ENCODE results near the gene PDLIM3. TPM values are rescaled to one million over a fixed set of nuclear protein-coding genes. Genes with fewer than 3 reads are reported as not detected.

The PDLIM3 gene
- total and polyA plus RNA-seq, 3 donors from 2014 or later: 29.8 to 66.4 (median 41.6) TPM

- WGBS, 2 donors: 38 to 43% methylated on average over 10 of the region's 10 CpGs
- Histone ChIP-seq H3K27ac (peak overlapping the region; percentile 80 to 87), H3K4me1 (no peaks in the 10 kb centered on the region), H3K9me3 (no peaks in the 10 kb centered on the region), H3K36me3 (ENCODE audit: low read depth, missing control alignments) (no peaks in the 10 kb centered on the region), H3K27me3 (no peaks in the 10 kb centered on the region), H3K4me3 (peak overlapping the region; percentile 82 to 93)
- DNase-seq: no peak
- intact Hi-C loops (cut with DNase I; ENCODE audit: low total_unique reads): loop anchor here (10.0 kb wide), 1 partner anchor 123 kb away; no protein-coding TSS in a partner anchor
- no peak for TF ChIP-seq POLR2A (IDR thresholded peaks at IDR 0.05)
- no peak for TF ChIP-seq CTCF (IDR thresholded peaks at IDR 0.05)
Measured at GRCh38 chr4:185472103-185472542, 63.2 kb downstream of the PDLIM3 start.

GRCh38 chr4:185471235-185472102, 63.8 kb downstream of the PDLIM3 start, which contains the start of gene CCDC110:
CCDC110 (minus strand) TSS chr4:185471733; CDS start chr4:185471683, 50 bp downstream.
- Histone ChIP-seq H3K4me1 (no peaks in the 10 kb centered on the region), H3K27me3 (no peaks in the 10 kb centered on the region), H3K36me3 (ENCODE audit: low read depth, missing control alignments) (no peaks in the 10 kb centered on the region), H3K9me3 (no peaks in the 10 kb centered on the region), H3K27ac (peak within 1 kb of the TSS; percentile 80 to 87), H3K4me3 (peak within 1 kb of the TSS; percentile 82 to 93)
- TF ChIP-seq POLR2A (IDR thresholded peaks at IDR 0.05) (no peak), CTCF (IDR thresholded peaks at IDR 0.05) (peak; percentile 61 to 77 (median 69))
- WGBS, 2 donors: 0 to 1% methylated on average over 18 to 75 of the region's 93 CpGs
- peak; percentile 96 for DNase-seq
- intact Hi-C loops (cut with DNase I; ENCODE audit: low total_unique reads): loop anchor here (10.0 kb wide), 1 partner anchor 123 kb away; no protein-coding TSS in a partner anchor

DNA sequence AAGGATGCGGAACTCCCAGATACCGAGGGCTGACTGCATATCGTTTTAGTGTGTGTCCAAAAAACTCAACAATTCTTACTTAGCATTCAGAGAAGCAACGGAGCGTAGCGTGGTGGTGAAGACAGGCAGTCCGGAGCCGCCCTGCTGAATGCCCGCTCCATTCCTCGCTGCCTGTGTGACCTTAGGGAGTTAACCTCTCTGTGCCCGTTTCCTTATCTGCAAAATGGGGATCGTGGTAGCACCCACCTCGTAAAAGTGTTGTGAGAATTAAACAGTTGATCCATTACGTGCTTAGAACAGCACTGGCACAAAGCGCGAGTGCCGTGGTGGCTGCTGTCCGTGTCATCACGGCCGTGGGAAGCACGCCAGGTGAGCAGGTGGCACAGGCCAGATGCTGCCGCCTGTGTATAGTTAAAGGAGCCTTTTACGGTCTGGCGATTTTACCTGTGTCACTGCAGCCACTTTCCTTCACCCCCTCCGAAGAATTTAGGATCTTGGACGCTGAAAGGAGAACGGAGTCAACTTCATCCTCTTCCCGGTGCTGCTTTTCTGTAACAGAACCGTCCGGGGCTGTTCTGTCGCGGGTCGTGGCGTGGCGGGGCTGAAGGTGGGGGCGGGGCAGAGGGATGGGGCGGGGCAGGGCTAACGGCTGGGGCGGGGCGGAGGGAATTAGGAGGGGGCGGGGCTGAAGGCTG, 64.7 kb downstream of the PDLIM3 start:
- H3K4me1 ChIP-seq: no peaks in the 10 kb centered on the region
- 0 to 2% methylated on average over 24 to 30 of the region's 41 CpGs for WGBS, 2 donors
- H3K4me3 ChIP-seq: peak overlapping the region; percentile 58 to 64
- H3K9me3 ChIP-seq: no peaks in the 10 kb centered on the region
- intact Hi-C loops (cut with DNase I; ENCODE audit: low total_unique reads): loop anchor here (10.0 kb wide), 1 partner anchor 124 kb away; no protein-coding TSS in a partner anchor
- H3K27me3 ChIP-seq: no peaks in the 10 kb centered on the region
- H3K36me3 ChIP-seq (ENCODE audit: low read depth, missing control alignments): no peaks in the 10 kb centered on the region
- TF ChIP-seq POLR2A (IDR thresholded peaks at IDR 0.05) (no peak), CTCF (IDR thresholded peaks at IDR 0.05) (no peak)
- peak; percentile 61 for DNase-seq
- peak overlapping the region; percentile 65 to 75 for H3K27ac ChIP-seq

- Histone ChIP-seq H3K27me3 (no peaks in the 10 kb centered on the region), H3K4me3 (no peak overlapping the region), H3K36me3 (ENCODE audit: low read depth, missing control alignments) (no peaks in the 10 kb centered on the region), H3K4me1 (no peaks in the 10 kb centered on the region), H3K9me3 (no peaks in the 10 kb centered on the region), H3K27ac (no peak overlapping the region)
- intact Hi-C loops (cut with DNase I; ENCODE audit: low total_unique reads): loop anchor here (10.0 kb wide), 1 partner anchor 125 kb away; no protein-coding TSS in a partner anchor
- 60 to 66% methylated on average over 9 of the region's 9 CpGs for WGBS, 2 donors
- no peak for DNase-seq
- TF ChIP-seq CTCF (IDR thresholded peaks at IDR 0.05) (no peak), POLR2A (IDR thresholded peaks at IDR 0.05) (no peak)
Measured at GRCh38 chr4:185469580-185470154, 65.6 kb downstream of the PDLIM3 start.

All from testis (tissue), 3 donors.